Esophagus squamous epithelium (tissue), 4 donors: ENCODE data around the gene NCBP3.

Source experiments
- CTCF ChIP-seq, 6 experiments: fragments of 450-650 bp in 4 of 6; fragments of 200-600 bp in 2 of 6; sonication (generic) in 2 of 6; IDR thresholded peaks; one replicate each; pipeline ENCODE4 v1.5.1; 2016 to 2019; ENCODE audit warnings: antibody characterized with exemption in 6 of 6, mild to moderate bottlenecking in 4 of 6, moderate library complexity in 4 of 6
- POLR2A ChIP-seq, 4 donors: fragments of 450-650 bp; IDR thresholded peaks; one replicate each; pipeline ENCODE4 v1.6.1; 2017; ENCODE audit warnings: antibody characterized with exemption in 4 of 4, mild to moderate bottlenecking in 4 of 4, moderate library complexity in 3 of 4

- TF ChIP-seq CTCF (IDR thresholded peaks at IDR 0.05) (no peak), POLR2A (IDR thresholded peaks at IDR 0.05) (no peak)
Observed at GRCh38 chr17:3814361-3814760, 31.7 kb downstream of the NCBP3 start.
